Natural killer cell (primary cell): ENCODE results near the gene DCUN1D2. TPM values are rescaled to one million over a fixed set of nuclear protein-coding genes. Genes with fewer than 3 reads are reported as not detected.
"Not testable (repeated sequence)": the region's sequence is repeated elsewhere in the genome, so short reads cannot be mapped to it uniquely, and the experiment has no call there.

Experiments used
- ATAC-seq, 3 donors: fragments of 150-1000 bp in 2 of 3; fragments of 200-7000 bp in 1 of 3; cut with Tn5 transposase; 1 replicate in 1 of 3; 2 replicates in 2 of 3; pipeline ENCODE4 v1.10.0; 2021; ENCODE audit warnings: mild to moderate bottlenecking in 2 of 3, moderate library complexity in 2 of 3
- DNase-seq, 2 donors: peaks; one replicate each; pipeline versions ENCODE4 v3.0.0 to v3.0.0-alpha.2; 2013 to 2021; ENCODE audit warnings: mixed read lengths in 1 of 2
- H3K27ac ChIP-seq: one replicate; pipeline ENCODE4 v1.5.1; 2013; ENCODE audit warnings: mild to moderate bottlenecking, low read length
- H3K27me3 ChIP-seq: one replicate; pipeline ENCODE4 v1.6.1; 2013; ENCODE audit warnings: low read length; ENCODE audit not compliant: control insufficient read depth, insufficient read depth
- H3K36me3 ChIP-seq: one replicate; pipeline ENCODE4 v1.6.1; 2013; ENCODE audit warnings: low read length; ENCODE audit not compliant: control insufficient read depth, insufficient read depth
- H3K4me1 ChIP-seq: one replicate; pipeline ENCODE4 v1.6.1; 2013; ENCODE audit warnings: low read length; ENCODE audit not compliant: control insufficient read depth, insufficient read depth
- H3K4me3 ChIP-seq: one replicate; pipeline ENCODE4 v1.5.1; 2013; ENCODE audit warnings: low read length
- H3K9me3 ChIP-seq: one replicate; pipeline ENCODE4 v1.6.1; 2013; ENCODE audit warnings: low read length; ENCODE audit not compliant: control insufficient read depth, insufficient read depth
- H3K27ac Mint-ChIP-seq, 2 donors: one replicate each; pipeline ENCODE4 v1.8.0; 2022; ENCODE audit warnings: mild to moderate bottlenecking in 2 of 2, mixed read lengths in 2 of 2, moderate library complexity in 1 of 2
- H3K27me3 Mint-ChIP-seq, 2 donors: one replicate each; pipeline ENCODE4 v1.8.0; 2022; ENCODE audit warnings: low read depth in 2 of 2, mixed read lengths in 2 of 2
- H3K36me3 Mint-ChIP-seq: one replicate; pipeline ENCODE4 v1.8.0; 2022; ENCODE audit warnings: mixed read lengths
- H3K4me1 Mint-ChIP-seq, 2 donors: one replicate each; pipeline ENCODE4 v1.8.0; 2022; ENCODE audit warnings: mixed read lengths in 2 of 2
- H3K4me3 Mint-ChIP-seq: one replicate; pipeline ENCODE4 v1.8.0; 2022; ENCODE audit warnings: mild to moderate bottlenecking, moderate library complexity, mixed read lengths
- H3K9me3 Mint-ChIP-seq, 2 donors: one replicate each; pipeline ENCODE4 v1.8.0; 2022; ENCODE audit warnings: mixed read lengths in 2 of 2
- CTCF ChIP-seq: fragments of 200-600 bp; IDR thresholded peaks from one replicate; pipeline ENCODE4 v1.8.0; 2022; ENCODE audit warnings: antibody characterized with exemption
- WGBS: methylation state at CpG from one replicate; pipeline ENCODE4 v1.1.7; 2013; ENCODE audit warnings: missing lambda C conversion rate; ENCODE audit not compliant: insufficient coverage; 5-methylcytosine and 5-hydroxymethylcytosine counted together
- intact Hi-C: fragments of 100-400 bp; cut with micrococcal nuclease; formaldehyde crosslinking; loops from one replicate; pipeline ENCODE4 v1.14.2; 2022
- total RNA-seq, 4 donors: library from RNA; stranded (reverse); fragments of 120-200 nt in 1 of 4; gene quantifications; one replicate each; pipeline versions ENCODE4 v1.2.3 to v1.2.4, GENCODE V29; 2013 to 2022

Gene DCUN1D2
- total RNA-seq, 3 donors from 2014 or later (not counting 1 experiment from before 2014, with no cell fraction given) = 26.1 to 33.9 (median 27.1) TPM

- ATAC-seq = no peak
- intact Hi-C loops = no loop called here
- no peak overlapping the region for H3K4me3 ChIP-seq
- no peak overlapping the region for H3K4me3 Mint-ChIP-seq
- H3K36me3 Mint-ChIP-seq = no peaks in the 10 kb centered on the region
- H3K4me1 ChIP-seq = no peaks in the 10 kb centered on the region
- no peaks in the 10 kb centered on the region for H3K27me3 ChIP-seq
- 97% methylated on average over 28 of the region's 28 CpGs for WGBS
- H3K36me3 ChIP-seq = peaks cover 12% of the 10 kb centered on the region
- no peak for DNase-seq
- H3K27me3 Mint-ChIP-seq = no peaks in the 10 kb centered on the region
- peaks cover 6 to 11% of the 10 kb centered on the region in 2 donors for H3K4me1 Mint-ChIP-seq
- no peaks in the 10 kb centered on the region for H3K9me3 Mint-ChIP-seq
- H3K27ac Mint-ChIP-seq = no peak overlapping the region
- H3K9me3 ChIP-seq = no peaks in the 10 kb centered on the region
- H3K27ac ChIP-seq = no peak overlapping the region
- no peak for TF ChIP-seq CTCF
Measured at GRCh38 chr13:113472355-113473025, 18.0 kb downstream of the DCUN1D2 start.

- Mint-ChIP-seq H3K4me1 (peaks cover 6 to 11% of the 10 kb centered on the region in 2 donors), H3K9me3 (no peaks in the 10 kb centered on the region), H3K4me3 (no peak overlapping the region), H3K27me3 (no peaks in the 10 kb centered on the region), H3K36me3 (no peaks in the 10 kb centered on the region), H3K27ac (no peak overlapping the region)
- Histone ChIP-seq H3K27ac (no peak overlapping the region), H3K36me3 (peaks cover 13% of the 10 kb centered on the region), H3K4me1 (no peaks in the 10 kb centered on the region), H3K9me3 (no peaks in the 10 kb centered on the region), H3K27me3 (no peaks in the 10 kb centered on the region), H3K4me3 (no peak overlapping the region)
- ATAC-seq (no peak), DNase-seq (no peak)
- no peak for TF ChIP-seq CTCF
- WGBS = 95% methylated on average over 11 of the region's 11 CpGs
- intact Hi-C loops = no loop called here
Measured at GRCh38 chr13:113471844-113472243, 18.7 kb downstream of the DCUN1D2 start.

- H3K4me1 Mint-ChIP-seq = peaks cover 6 to 12% of the 10 kb centered on the region in 2 donors
- intact Hi-C loops, H3K4me3 ChIP-seq, ATAC-seq, H3K27me3 ChIP-seq, H3K27ac Mint-ChIP-seq, H3K9me3 Mint-ChIP-seq, H3K27me3 Mint-ChIP-seq, H3K4me1 ChIP-seq, H3K4me3 Mint-ChIP-seq, H3K27ac ChIP-seq, H3K36me3 Mint-ChIP-seq, DNase-seq, H3K9me3 ChIP-seq: not testable (repeated sequence)
- 96% methylated on average over 4 of the region's 4 CpGs for WGBS
- H3K36me3 ChIP-seq = peaks cover 13% of the 10 kb centered on the region
Measured at GRCh38 chr13:113470635-113471163, 19.8 kb downstream of the DCUN1D2 start.

- Histone ChIP-seq H3K9me3 (no peaks in the 10 kb centered on the region), H3K4me3 (no peak overlapping the region), H3K27me3 (no peaks in the 10 kb centered on the region), H3K4me1 (peaks cover 5% of the 10 kb centered on the region), H3K36me3 (peaks cover 10% of the 10 kb centered on the region), H3K27ac (no peak overlapping the region)
- H3K27me3 Mint-ChIP-seq = no peaks in the 10 kb centered on the region
- DNase-seq (no peak), ATAC-seq (no peak)
- intact Hi-C loops = no loop called here
- no peak for TF ChIP-seq CTCF
- WGBS = 96% methylated on average over 10 of the region's 10 CpGs
- H3K4me3 Mint-ChIP-seq = no peak overlapping the region
- peaks cover 11 to 18% of the 10 kb centered on the region in 2 donors for H3K4me1 Mint-ChIP-seq
- no peaks in the 10 kb centered on the region for H3K36me3 Mint-ChIP-seq
- no peaks in the 10 kb centered on the region for H3K9me3 Mint-ChIP-seq
- no peak overlapping the region for H3K27ac Mint-ChIP-seq
Measured at GRCh38 chr13:113470073-113470472, 20.4 kb downstream of the DCUN1D2 start.
